K562 (cell line): ENCODE measurements around the gene USP4. TPM values are rescaled to one million over a fixed set of nuclear protein-coding genes. Genes with fewer than 3 reads are reported as not detected.
A peak's percentile ranks its signal among the peaks of the same experiment; 100 is the strongest.

Experiments
- AFF4 ChIP-seq: sonication (generic); formaldehyde crosslinking; IDR thresholded peaks from 2 replicates; pipeline ENCODE4 v1.8.0; 2023; ENCODE audit warnings: mild to moderate bottlenecking, missing genetic modification reagents
- BCL6 ChIP-seq: fragments of 250-450 bp; sonication (Bioruptor Pico); IDR thresholded peaks from 2 replicates; pipeline ENCODE4 v1.4.0; 2020
- DACH1 ChIP-seq: fragments of 450-650 bp; IDR thresholded peaks from 2 replicates; pipeline ENCODE4 v1.6.1; 2018; ENCODE audit not compliant: partially characterized antibody
- HIVEP1 ChIP-seq: fragments of 250-450 bp; sonication (Bioruptor Pico); IDR thresholded peaks from 2 replicates; pipeline ENCODE4 v1.4.0; 2020; ENCODE audit warnings: mild to moderate bottlenecking
- HMGXB4 ChIP-seq: sonication (generic); formaldehyde crosslinking; IDR thresholded peaks from 2 replicates; pipeline ENCODE4 v1.8.1; 2023; ENCODE audit warnings: mild to moderate bottlenecking, missing genetic modification reagents
- KDM1A ChIP-seq, 2 experiments: fragments of 450-650 bp; IDR thresholded peaks; 2 replicates each; pipeline ENCODE4 v1.6.1; 2016; ENCODE audit warnings: mild to moderate bottlenecking in 2 of 2
- MAFF ChIP-seq: IDR thresholded peaks from 2 replicates; pipeline ENCODE4 v1.6.1; 2012; ENCODE audit warnings: low read length, improper control_type of control experiment
- MBD2 ChIP-seq: sonication (generic); IDR thresholded peaks from 2 replicates; pipeline ENCODE4 v1.6.1; 2016; ENCODE audit warnings: low read depth, borderline replicate concordance
- MNT ChIP-seq, 2 experiments: fragments of 450-650 bp; conservative IDR thresholded peaks; 2 replicates each; pipeline ENCODE4 v1.6.1; 2017; ENCODE audit warnings: mild to moderate bottlenecking in 2 of 2, moderate library complexity in 2 of 2
- MYBL2 ChIP-seq, 2 experiments: fragments of 450-650 bp in 1 of 2; sonication (generic) in 1 of 2; formaldehyde crosslinking in 1 of 2; IDR thresholded peaks; 2 replicates each; pipeline versions ENCODE4 v1.6.1 to v1.8.1; 2017 to 2022; ENCODE audit warnings: borderline replicate concordance in 1 of 2, inconsistent platforms in 1 of 2, low read depth in 1 of 2, mild to moderate bottlenecking in 1 of 2, missing genetic modification reagents in 1 of 2, moderate library complexity in 1 of 2
- NR1H2 ChIP-seq: sonication (generic); formaldehyde crosslinking; IDR thresholded peaks from 2 replicates; pipeline ENCODE4 v1.4.0; 2020; ENCODE audit warnings: mild to moderate bottlenecking, missing genetic modification reagents
- SIN3B ChIP-seq: fragments of 450-650 bp; IDR thresholded peaks from 2 replicates; pipeline ENCODE4 v1.6.1; 2017; ENCODE audit warnings: low read depth, mild to moderate bottlenecking, moderate library complexity
- TEAD4 ChIP-seq, 2 experiments: sonication (generic) in 1 of 2; formaldehyde crosslinking in 1 of 2; IDR thresholded peaks; 2 replicates each; pipeline versions ENCODE4 v1.6.1 to v1.8.0; 2012 to 2022; ENCODE audit warnings: borderline replicate concordance in 1 of 2, inconsistent platforms in 1 of 2, low read length in 1 of 2, mild to moderate bottlenecking in 1 of 2, missing genetic modification reagents in 1 of 2
- ZNF518B ChIP-seq: fragments of 250-450 bp; sonication (Bioruptor Pico); IDR thresholded peaks from 2 replicates; pipeline ENCODE4 v1.5.0; 2021; ENCODE audit warnings: mild to moderate bottlenecking, moderate library complexity
- ZNF780A ChIP-seq: fragments of 250-450 bp; sonication (Bioruptor Pico); IDR thresholded peaks from 2 replicates; pipeline ENCODE4 v1.5.0; 2021; ENCODE audit warnings: mild to moderate bottlenecking
- polyA plus RNA-seq, 8 experiments: library from polyadenylated mRNA; depleted of rRNA in 4 of 8; stranded (reverse) in 5 of 8; unstranded in 3 of 8; fragments of >200 nt; fragmentation: Nextera tagmentation in 2 of 8; fragmentation: Illumina TruSeq in 1 of 8; extraction: Ambion mirVana in 2 of 8; extraction: Trizol in 1 of 8; gene quantifications; 2 replicates each; pipeline versions ENCODE4 v1.2.1 to v1.2.3, GENCODE V29; 2011 to 2014; ENCODE audit warnings: inconsistent platforms in 1 of 8, missing spikeins in 1 of 8
- total RNA-seq, 7 experiments: library from RNA; depleted of rRNA in 6 of 7; stranded (reverse); fragments of >200 nt in 6 of 7; fragmentation: Illumina TruSeq in 2 of 7; extraction: Trizol in 2 of 7; gene quantifications; 2 replicates each; pipeline versions ENCODE4 v1.2.1 to v1.2.3, GENCODE V29; 2011 to 2021; ENCODE audit warnings: low replicate concordance in 1 of 7

Gene USP4
- total and polyA plus RNA-seq, 9 of the 15 experiments (the other 6 are each of a cell fraction or from before 2014, with no cell fraction given), result 11.8 to 40.4 (median 22.9) TPM

GRCh38 chr3:49238274-49239127 lies 101.4 kb downstream of the USP4 start (continued):
- TF ChIP-seq MNT (conservative IDR thresholded peaks at IDR 0.05) (peak; percentile 43 to 80; a peak in 2 of 4 replicates), NR1H2 (CRISPR knock-in tag) (no peak), TEAD4 (IDR thresholded peaks at IDR 0.05; ENCODE audit: low read length) (peak; percentile 95), TEAD4 (CRISPR knock-in tag; IDR thresholded peaks at IDR 0.05; ENCODE audit: borderline replicate concordance) (no peak), KDM1A (IDR thresholded peaks at IDR 0.05) (peak; percentile 91 to 92), MYBL2 (IDR thresholded peaks at IDR 0.05; ENCODE audit: low read depth) (peak; percentile 79), MYBL2 (CRISPR knock-in tag; IDR thresholded peaks at IDR 0.05; ENCODE audit: borderline replicate concordance) (no peak), ZNF518B (no peak), HIVEP1 (CRISPR knock-in tag) (peak; percentile 59; the same call in 1 of the 2 replicates), BCL6 (no peak), HMGXB4 (CRISPR knock-in tag) (no peak), DACH1 (peak; percentile 68), SIN3B (no peak), AFF4 (no peak), MBD2 (0 out of 2 replicates have a peak, but pooled peaks have one; percentile 37), ZNF780A (CRISPR knock-in tag) (no peak), MAFF (no peak)
